K562 (cell line): ENCODE data around the gene AIG1. TPM values are rescaled to one million over a fixed set of nuclear protein-coding genes. Genes with fewer than 3 reads are reported as not detected.

Source experiments
- HDAC3 ChIP-seq: fragments of 450-650 bp; IDR thresholded peaks from 2 replicates; pipeline ENCODE4 v1.6.1; 2018; ENCODE audit warnings: borderline replicate concordance, mild to moderate bottlenecking, moderate library complexity; ENCODE audit not compliant: partially characterized antibody
- LARP7 ChIP-seq: fragments of 450-650 bp; IDR thresholded peaks from 2 replicates; pipeline ENCODE4 v1.6.1; 2016
- MAFG ChIP-seq: fragments of 450-650 bp; conservative IDR thresholded peaks from 2 replicates; pipeline ENCODE4 v1.6.1; 2016; ENCODE audit warnings: missing genetic modification characterization, missing compliant biosample characterization
- ZNF124 ChIP-seq: sonication (generic); formaldehyde crosslinking; IDR thresholded peaks from 2 replicates; pipeline ENCODE4 v1.8.1; 2022; ENCODE audit warnings: missing genetic modification reagents
- ZNF146 ChIP-seq: IDR thresholded peaks from one replicate; pipeline ENCODE4 v1.6.1; 2018; ENCODE audit warnings: missing compliant biosample characterization; ENCODE audit not compliant: unreplicated experiment
- ZNF778 ChIP-seq: fragments of 450-650 bp; formaldehyde crosslinking; IDR thresholded peaks from 2 replicates; pipeline ENCODE4 v1.4.0; 2020; ENCODE audit warnings: mild to moderate bottlenecking, moderate library complexity
- polyA plus RNA-seq, 8 experiments: library from polyadenylated mRNA; depleted of rRNA in 4 of 8; stranded (reverse) in 5 of 8; unstranded in 3 of 8; fragments of >200 nt; fragmentation: Nextera tagmentation in 2 of 8; fragmentation: Illumina TruSeq in 1 of 8; extraction: Ambion mirVana in 2 of 8; extraction: Trizol in 1 of 8; gene quantifications; 2 replicates each; pipeline versions ENCODE4 v1.2.1 to v1.2.3, GENCODE V29; 2011 to 2014; ENCODE audit warnings: inconsistent platforms in 1 of 8, missing spikeins in 1 of 8
- total RNA-seq, 7 experiments: library from RNA; depleted of rRNA in 6 of 7; stranded (reverse); fragments of >200 nt in 6 of 7; fragmentation: Illumina TruSeq in 2 of 7; extraction: Trizol in 2 of 7; gene quantifications; 2 replicates each; pipeline versions ENCODE4 v1.2.1 to v1.2.3, GENCODE V29; 2011 to 2021; ENCODE audit warnings: low replicate concordance in 1 of 7
- TF ChIP-seq, protein P1 (sequence below): fragments of 450-650 bp; IDR thresholded peaks from 2 replicates; pipeline ENCODE4 v1.6.1; 2017; ENCODE audit warnings: mild to moderate bottlenecking, moderate library complexity
- TF ChIP-seq, protein P2 (sequence below): fragments of 250-450 bp; sonication (Bioruptor Pico); IDR thresholded peaks from 2 replicates; pipeline ENCODE4 v1.9.0; 2021; ENCODE audit warnings: mild to moderate bottlenecking, inconsistent platforms
- TF ChIP-seq, protein P3 (sequence below): fragments of 250-450 bp; sonication (Bioruptor Pico); IDR thresholded peaks from 2 replicates; pipeline ENCODE4 v1.5.0; 2021

Gene AIG1
- total and polyA plus RNA-seq, 9 of the 15 experiments (the other 6 are each of a cell fraction or from before 2014, with no cell fraction given) = 74.8 to 333 (median 127) TPM

DNA sequence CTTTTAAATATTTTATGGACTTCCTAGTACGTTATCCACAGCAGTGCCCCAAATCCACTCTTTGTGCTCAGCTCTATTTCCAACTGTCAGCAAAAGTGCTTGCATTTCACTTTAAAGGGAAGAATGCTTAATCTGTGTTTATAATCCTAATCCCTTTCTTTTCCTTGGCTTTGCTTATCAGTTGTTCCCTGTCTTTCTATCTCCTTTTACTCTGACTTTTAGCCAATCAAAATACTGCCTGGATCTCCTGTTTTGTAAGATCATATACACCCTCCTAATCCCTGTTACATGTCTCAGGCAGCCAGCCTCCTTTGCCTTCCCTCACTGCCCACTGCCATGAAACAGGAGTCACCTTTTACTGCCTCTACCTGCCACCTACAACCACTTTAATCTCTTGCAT is 102.9 kb downstream of the AIG1 start (continued):
- TF ChIP-seq ZNF146 (CRISPR knock-in tag) (no peak), HDAC3 (peak; percentile 4), LARP7 (no peak), MAFG (tag) (peak; percentile 14; the same call in 1 of the 2 replicates), ZNF124 (CRISPR knock-in tag) (no peak), ZNF778 (CRISPR knock-in tag) (no peak)
- TF ChIP-seq, protein P1, sequence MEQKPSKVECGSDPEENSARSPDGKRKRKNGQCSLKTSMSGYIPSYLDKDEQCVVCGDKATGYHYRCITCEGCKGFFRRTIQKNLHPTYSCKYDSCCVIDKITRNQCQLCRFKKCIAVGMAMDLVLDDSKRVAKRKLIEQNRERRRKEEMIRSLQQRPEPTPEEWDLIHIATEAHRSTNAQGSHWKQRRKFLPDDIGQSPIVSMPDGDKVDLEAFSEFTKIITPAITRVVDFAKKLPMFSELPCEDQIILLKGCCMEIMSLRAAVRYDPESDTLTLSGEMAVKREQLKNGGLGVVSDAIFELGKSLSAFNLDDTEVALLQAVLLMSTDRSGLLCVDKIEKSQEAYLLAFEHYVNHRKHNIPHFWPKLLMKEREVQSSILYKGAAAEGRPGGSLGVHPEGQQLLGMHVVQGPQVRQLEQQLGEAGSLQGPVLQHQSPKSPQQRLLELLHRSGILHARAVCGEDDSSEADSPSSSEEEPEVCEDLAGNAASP = no peak
- TF ChIP-seq, protein P2, sequence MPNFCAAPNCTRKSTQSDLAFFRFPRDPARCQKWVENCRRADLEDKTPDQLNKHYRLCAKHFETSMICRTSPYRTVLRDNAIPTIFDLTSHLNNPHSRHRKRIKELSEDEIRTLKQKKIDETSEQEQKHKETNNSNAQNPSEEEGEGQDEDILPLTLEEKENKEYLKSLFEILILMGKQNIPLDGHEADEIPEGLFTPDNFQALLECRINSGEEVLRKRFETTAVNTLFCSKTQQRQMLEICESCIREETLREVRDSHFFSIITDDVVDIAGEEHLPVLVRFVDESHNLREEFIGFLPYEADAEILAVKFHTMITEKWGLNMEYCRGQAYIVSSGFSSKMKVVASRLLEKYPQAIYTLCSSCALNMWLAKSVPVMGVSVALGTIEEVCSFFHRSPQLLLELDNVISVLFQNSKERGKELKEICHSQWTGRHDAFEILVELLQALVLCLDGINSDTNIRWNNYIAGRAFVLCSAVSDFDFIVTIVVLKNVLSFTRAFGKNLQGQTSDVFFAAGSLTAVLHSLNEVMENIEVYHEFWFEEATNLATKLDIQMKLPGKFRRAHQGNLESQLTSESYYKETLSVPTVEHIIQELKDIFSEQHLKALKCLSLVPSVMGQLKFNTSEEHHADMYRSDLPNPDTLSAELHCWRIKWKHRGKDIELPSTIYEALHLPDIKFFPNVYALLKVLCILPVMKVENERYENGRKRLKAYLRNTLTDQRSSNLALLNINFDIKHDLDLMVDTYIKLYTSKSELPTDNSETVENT (CRISPR knock-in tag) = no peak
- TF ChIP-seq, protein P3, sequence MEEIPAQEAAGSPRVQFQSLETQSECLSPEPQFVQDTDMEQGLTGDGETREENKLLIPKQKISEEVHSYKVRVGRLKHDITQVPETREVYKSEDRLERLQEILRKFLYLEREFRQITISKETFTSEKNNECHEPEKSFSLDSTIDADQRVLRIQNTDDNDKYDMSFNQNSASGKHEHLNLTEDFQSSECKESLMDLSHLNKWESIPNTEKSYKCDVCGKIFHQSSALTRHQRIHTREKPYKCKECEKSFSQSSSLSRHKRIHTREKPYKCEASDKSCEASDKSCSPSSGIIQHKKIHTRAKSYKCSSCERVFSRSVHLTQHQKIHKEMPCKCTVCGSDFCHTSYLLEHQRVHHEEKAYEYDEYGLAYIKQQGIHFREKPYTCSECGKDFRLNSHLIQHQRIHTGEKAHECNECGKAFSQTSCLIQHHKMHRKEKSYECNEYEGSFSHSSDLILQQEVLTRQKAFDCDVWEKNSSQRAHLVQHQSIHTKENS (CRISPR knock-in tag) = no peak
